Stomach (tissue), 9 donors: Measurements from ENCODE around the gene FAM110D. TPM values are rescaled to one million over a fixed set of nuclear protein-coding genes. Genes with fewer than 3 reads are reported as not detected.

Experiments used
- DNase-seq, 2 donors: peaks; one replicate each; pipeline versions ENCODE4 v3.0.0 to v3.0.0-alpha.2; 2013 to 2019
- H3K27ac ChIP-seq, 5 donors: fragments of 200-600 bp in 4 of 5; sonication (generic) in 4 of 5; one replicate each; pipeline ENCODE4 v1.5.1; 2013 to 2019; ENCODE audit warnings: mild to moderate bottlenecking in 1 of 5, moderate library complexity in 1 of 5
- H3K27me3 ChIP-seq, 3 donors: fragments of 200-600 bp; sonication (generic); one replicate each; pipeline ENCODE4 v1.5.1; 2017 to 2019; ENCODE audit warnings: mixed run types in 1 of 3
- H3K36me3 ChIP-seq, 4 donors: fragments of 200-600 bp; sonication (generic); 1 replicate in 3 of 4; 2 replicates in 1 of 4; pipeline ENCODE4 v1.5.1; 2016 to 2019
- H3K4me1 ChIP-seq, 4 donors: fragments of 200-600 bp; sonication (generic); one replicate each; pipeline ENCODE4 v1.5.1; 2016 to 2019
- H3K4me3 ChIP-seq, 4 donors: fragments of 200-600 bp; sonication (generic) in 3 of 4; one replicate each; pipeline ENCODE4 v1.5.1; 2016 to 2019; ENCODE audit warnings: mild to moderate bottlenecking in 1 of 4
- H3K9me3 ChIP-seq, 4 donors: fragments of 200-600 bp; sonication (generic); one replicate each; pipeline ENCODE4 v1.5.1; 2016 to 2019
- EP300 ChIP-seq: sonication (generic); formaldehyde crosslinking; IDR thresholded peaks from one replicate; pipeline ENCODE4 v1.6.1; 2017; ENCODE audit warnings: antibody characterized with exemption
- POLR2A ChIP-seq, 4 donors: fragments of 450-650 bp; IDR thresholded peaks; one replicate each; pipeline ENCODE4 v1.6.1; 2016; ENCODE audit warnings: antibody characterized with exemption in 4 of 4, control low read depth in 2 of 4, mild to moderate bottlenecking in 1 of 4, moderate library complexity in 1 of 4
- POLR2AphosphoS5 ChIP-seq, 3 donors: sonication (generic); formaldehyde crosslinking; IDR thresholded peaks; one replicate each; pipeline ENCODE4 v1.6.1; 2016; ENCODE audit warnings: antibody characterized with exemption in 3 of 3
- WGBS, 5 donors: extraction: QIAGEN DNeasy Blood & Tissue Kit in 3 of 5; methylation state at CpG; one replicate each; pipeline versions ENCODE4 v1.1.5 to v1.1.7; 2013 to 2018; 5-methylcytosine and 5-hydroxymethylcytosine counted together
- intact Hi-C: fragments of 100-400 bp; cut with DNase I; formaldehyde crosslinking; loops from one replicate; pipeline ENCODE4 v1.15.1; 2023; ENCODE audit warnings: low total_unique reads
- polyA plus RNA-seq, 3 donors: library from polyadenylated mRNA; stranded (reverse); fragments of 200-250 nt; gene quantifications; one replicate each; pipeline ENCODE4 v1.2.3, GENCODE V29; 2013
- total RNA-seq, 5 donors: library from RNA; depleted of rRNA; stranded (reverse); fragments of >200 nt; gene quantifications; one replicate each; pipeline versions ENCODE4 v1.1.0 to v1.2.3, GENCODE V29; 2014 to 2016
- TF ChIP-seq, protein P1 (sequence below), 7 experiments: fragments of 450-650 bp in 4 of 7; fragments of 200-600 bp in 3 of 7; sonication (generic) in 3 of 7; IDR thresholded peaks; one replicate each; pipeline ENCODE4 v1.5.1; 2016 to 2019; ENCODE audit warnings: antibody characterized with exemption in 7 of 7, control low read depth in 2 of 7, mild to moderate bottlenecking in 1 of 7
- donor health status: healthy with polysubstance abuse.
- donor health status: Bipolar disorder and iron deficiency.
- donor health status: healthy.

FAM110D gene
- total and polyA plus RNA-seq, 8 donors: 1.00 to 15.6 (median 1.4) TPM; not detected in 3

GRCh38 chr1:26155370-26156284, 3.3 kb upstream of the FAM110D start:
- H3K36me3 ChIP-seq: no peaks in the 10 kb centered on the region
- peaks cover 0 to 5% (median under 1%) of the 10 kb centered on the region in 4 donors for H3K4me1 ChIP-seq
- peak overlapping the region in 1 of 4 donors; percentile 11 for H3K4me3 ChIP-seq
- 59 to 74% (median 67%) methylated on average over 18 to 21 of the region's 21 CpGs for WGBS, 5 donors
- TF ChIP-seq POLR2A (IDR thresholded peaks at IDR 0.05): no peak
- TF ChIP-seq, protein P1, sequence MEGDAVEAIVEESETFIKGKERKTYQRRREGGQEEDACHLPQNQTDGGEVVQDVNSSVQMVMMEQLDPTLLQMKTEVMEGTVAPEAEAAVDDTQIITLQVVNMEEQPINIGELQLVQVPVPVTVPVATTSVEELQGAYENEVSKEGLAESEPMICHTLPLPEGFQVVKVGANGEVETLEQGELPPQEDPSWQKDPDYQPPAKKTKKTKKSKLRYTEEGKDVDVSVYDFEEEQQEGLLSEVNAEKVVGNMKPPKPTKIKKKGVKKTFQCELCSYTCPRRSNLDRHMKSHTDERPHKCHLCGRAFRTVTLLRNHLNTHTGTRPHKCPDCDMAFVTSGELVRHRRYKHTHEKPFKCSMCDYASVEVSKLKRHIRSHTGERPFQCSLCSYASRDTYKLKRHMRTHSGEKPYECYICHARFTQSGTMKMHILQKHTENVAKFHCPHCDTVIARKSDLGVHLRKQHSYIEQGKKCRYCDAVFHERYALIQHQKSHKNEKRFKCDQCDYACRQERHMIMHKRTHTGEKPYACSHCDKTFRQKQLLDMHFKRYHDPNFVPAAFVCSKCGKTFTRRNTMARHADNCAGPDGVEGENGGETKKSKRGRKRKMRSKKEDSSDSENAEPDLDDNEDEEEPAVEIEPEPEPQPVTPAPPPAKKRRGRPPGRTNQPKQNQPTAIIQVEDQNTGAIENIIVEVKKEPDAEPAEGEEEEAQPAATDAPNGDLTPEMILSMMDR (IDR thresholded peaks at IDR 0.05): no peak
- TF ChIP-seq POLR2AphosphoS5 (IDR thresholded peaks at IDR 0.05): peak in 2 of 3 donors; percentile 17 to 34
- TF ChIP-seq EP300: peak; percentile 44
- no peak for DNase-seq
- peaks cover 0 to 64% (median 25%) of the 10 kb centered on the region in 3 donors for H3K27me3 ChIP-seq
- no peaks in the 10 kb centered on the region for H3K9me3 ChIP-seq
- peak overlapping the region in 4 of 5 donors; percentile 41 to 61 (median 52) for H3K27ac ChIP-seq
- intact Hi-C loops: no loop called here

GRCh38 chr1:26156285-26157038, 2.4 kb upstream of the FAM110D start:
- peak in 1 of 2 donors; percentile 55 for DNase-seq
- Histone ChIP-seq H3K4me3 (peak overlapping the region in 2 of 4 donors; percentile 6 to 11), H3K36me3 (no peaks in the 10 kb centered on the region), H3K27me3 (peaks cover 0 to 69% (median 33%) of the 10 kb centered on the region in 3 donors), H3K9me3 (no peaks in the 10 kb centered on the region), H3K27ac (peak overlapping the region; percentile 7 to 61 (median 50)), H3K4me1 (peaks cover 4 to 13% (median 9%) of the 10 kb centered on the region in 4 donors)
- intact Hi-C loops: no loop called here
- TF ChIP-seq EP300 (no peak), POLR2A (IDR thresholded peaks at IDR 0.05) (no peak), POLR2AphosphoS5 (IDR thresholded peaks at IDR 0.05) (no peak)
- TF ChIP-seq, protein P1 (IDR thresholded peaks at IDR 0.05): no peak
- WGBS, 5 donors: 18 to 52% (median 34%) methylated on average over 7 to 12 of the region's 12 CpGs

DNA sequence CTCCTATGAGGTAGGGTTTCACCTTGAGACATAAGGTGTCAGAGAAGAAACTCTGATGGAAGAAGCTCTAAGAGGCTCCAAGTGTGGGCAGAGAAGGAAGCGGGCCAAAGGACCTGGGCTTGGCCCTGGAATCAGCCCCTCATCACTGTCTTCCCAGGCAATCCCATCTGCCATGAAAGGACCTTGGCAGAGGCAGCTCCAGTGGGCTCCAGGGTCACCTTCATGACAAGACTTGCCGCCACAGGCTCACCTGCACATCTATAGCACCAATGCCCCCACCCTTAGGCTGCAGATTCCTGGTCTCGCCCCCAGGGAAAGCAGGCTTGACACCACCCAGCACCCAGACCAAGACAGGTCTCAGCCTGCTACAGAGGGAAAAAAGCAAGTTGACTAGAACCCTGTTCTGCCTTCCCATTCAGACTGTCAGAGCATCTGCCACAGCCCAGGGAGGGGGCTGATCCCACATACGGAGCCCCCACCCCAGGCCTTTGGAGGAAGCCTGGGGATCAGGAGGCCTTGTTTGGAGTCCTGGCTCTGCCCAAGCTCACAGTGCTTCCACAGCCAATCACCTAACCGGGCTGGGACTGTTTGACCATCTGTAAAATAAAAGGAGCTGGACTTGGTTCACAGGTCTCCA, 490 bp upstream of the FAM110D start:
- Histone ChIP-seq H3K9me3 (no peaks in the 10 kb centered on the region), H3K27me3 (peaks cover 0 to 85% (median 36%) of the 10 kb centered on the region in 3 donors), H3K36me3 (no peaks in the 10 kb centered on the region), H3K4me3 (peak overlapping the region in 1 of 4 donors; percentile 66), H3K27ac (peak overlapping the region in 4 of 5 donors; percentile 28 to 49 (median 36)), H3K4me1 (peaks cover 9 to 24% (median 19%) of the 10 kb centered on the region in 4 donors)
- TF ChIP-seq, protein P1 (IDR thresholded peaks at IDR 0.05): no peak
- TF ChIP-seq POLR2A (IDR thresholded peaks at IDR 0.05): no peak
- no peak for TF ChIP-seq POLR2AphosphoS5 (IDR thresholded peaks at IDR 0.05)
- no peak for TF ChIP-seq EP300
- intact Hi-C loops: no loop called here
- DNase-seq: no peak
- WGBS, 5 donors: 84 to 93% (median 91%) methylated on average over 4 to 5 of the region's 5 CpGs

GRCh38 chr1:26159743-26160039, 812 bp downstream of the FAM110D start:
- 79 to 82% (median 79%) methylated on average over 4 of the region's 4 CpGs for WGBS, 5 donors
- peak overlapping the region in 3 of 5 donors; percentile 24 to 49 (median 27) for H3K27ac ChIP-seq
- intact Hi-C loops: loop anchor here (5.0 kb wide), 1 partner anchor 122 kb away; no protein-coding TSS in a partner anchor

More at GRCh38 chr1:26159743-26160039, 812 bp downstream of the FAM110D start:
- TF ChIP-seq POLR2A (IDR thresholded peaks at IDR 0.05) (no peak), POLR2AphosphoS5 (IDR thresholded peaks at IDR 0.05) (no peak), EP300 (no peak)
- TF ChIP-seq, protein P1 (IDR thresholded peaks at IDR 0.05): no peak
- Histone ChIP-seq H3K36me3 (no peaks in the 10 kb centered on the region), H3K27me3 (peaks cover 0 to 81% (median 36%) of the 10 kb centered on the region in 3 donors), H3K9me3 (no peaks in the 10 kb centered on the region), H3K4me3 (peak overlapping the region; percentile 18 to 66 (median 38)), H3K4me1 (peaks cover 15 to 36% (median 29%) of the 10 kb centered on the region in 4 donors)
- DNase-seq: no peak
